ENCODE measurements around the gene KRT73.
A peak's percentile ranks its signal among the peaks of the same experiment; 100 is the strongest.

Gene KRT73

DNA sequence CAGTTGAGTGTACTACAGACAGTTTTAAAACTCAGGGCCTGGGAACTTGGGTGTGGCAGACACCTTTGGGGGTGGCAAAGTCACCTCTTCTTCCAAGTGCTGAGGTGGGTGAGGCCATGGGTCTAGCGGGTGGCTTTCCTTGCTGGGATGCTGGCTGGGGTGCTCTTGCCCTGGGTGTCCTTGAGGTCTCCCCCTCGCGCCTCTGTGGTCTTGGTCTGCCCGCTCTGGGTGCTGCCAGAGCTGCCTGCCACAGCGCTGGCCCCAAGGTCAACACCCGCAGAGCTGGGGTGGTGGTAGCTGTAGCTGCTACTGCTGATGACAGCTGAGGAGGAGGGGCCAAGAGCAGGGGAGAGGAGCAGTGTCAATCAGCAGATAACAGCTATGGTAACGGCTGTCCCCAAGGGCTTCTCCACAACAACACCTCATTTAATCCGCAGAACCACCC, 51.5 kb downstream of the KRT73 start:
- DNase-seq (ENCODE audit: low read depth), result peak; percentile 4

DNA sequence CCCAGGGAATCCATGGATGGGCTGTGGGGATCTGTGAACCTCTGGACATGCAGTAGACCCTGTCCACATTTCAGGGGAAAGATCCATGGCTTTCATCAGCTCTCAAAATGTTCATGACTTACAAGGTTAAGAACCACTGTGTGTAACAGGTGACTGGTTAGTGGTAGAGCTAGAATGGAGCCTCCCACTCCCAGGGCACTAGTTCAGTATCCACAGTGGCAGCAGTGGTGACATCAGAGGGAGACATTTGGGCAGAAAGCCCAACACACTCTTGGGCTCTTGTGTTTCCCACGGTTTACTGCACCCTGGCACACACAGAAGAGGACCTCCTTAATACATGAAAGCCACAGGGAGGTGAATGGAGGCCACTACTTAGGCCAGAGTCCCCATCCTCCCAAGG, 53.8 kb downstream of the KRT73 start:
- no peak for DNase-seq (ENCODE audit: low read depth)

DNA sequence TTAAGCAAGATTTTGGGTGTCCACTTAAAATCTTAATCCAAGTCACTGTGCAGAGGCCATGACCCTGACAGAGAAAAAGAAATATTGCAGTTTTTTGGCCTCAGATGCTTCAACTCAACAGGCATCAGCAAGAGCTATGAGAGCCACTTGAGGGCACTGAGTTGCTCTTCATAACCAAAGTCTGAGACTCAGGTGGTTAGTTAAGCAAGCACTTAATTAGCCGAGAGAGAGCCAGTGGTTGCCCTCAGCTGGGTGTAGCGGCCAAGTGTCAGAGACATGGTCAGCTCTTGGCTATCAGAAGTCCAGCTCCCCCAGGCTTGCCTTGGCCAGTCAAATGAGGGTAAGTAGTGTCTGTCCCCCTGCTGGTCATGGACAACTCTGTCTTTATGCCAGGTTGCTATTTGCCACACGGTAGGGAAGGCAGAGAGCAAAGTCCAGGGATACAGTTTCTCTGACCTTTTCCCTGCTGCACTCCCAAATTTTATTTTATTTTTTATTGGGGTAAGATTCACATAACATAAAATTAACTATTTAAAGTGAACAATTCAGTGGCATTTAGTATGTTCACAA, 56.4 kb downstream of the KRT73 start:
- DNase-seq (ENCODE audit: low read depth), result no peak

DNA sequence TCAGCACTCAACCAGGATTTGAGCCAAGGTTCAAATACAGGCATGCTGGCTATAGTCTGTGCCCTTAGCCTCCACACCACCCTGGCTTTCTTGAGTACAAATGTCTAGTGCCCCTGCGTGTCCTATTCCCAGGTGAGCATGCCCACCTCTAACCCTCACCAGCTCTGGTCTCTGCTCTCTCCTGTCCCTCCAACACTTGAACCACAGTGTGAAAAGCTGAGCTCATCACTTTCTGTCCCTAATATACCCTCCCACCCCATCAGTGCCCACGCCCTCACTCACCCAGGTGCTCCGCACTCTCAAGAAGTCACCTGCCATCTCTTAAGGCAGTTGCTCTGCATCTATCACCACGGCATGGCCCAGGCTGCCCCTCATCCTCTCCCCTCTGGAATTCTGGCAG, 58.4 kb downstream of the KRT73 start:
- DNase-seq (ENCODE audit: low read depth), result no peak

DNA sequence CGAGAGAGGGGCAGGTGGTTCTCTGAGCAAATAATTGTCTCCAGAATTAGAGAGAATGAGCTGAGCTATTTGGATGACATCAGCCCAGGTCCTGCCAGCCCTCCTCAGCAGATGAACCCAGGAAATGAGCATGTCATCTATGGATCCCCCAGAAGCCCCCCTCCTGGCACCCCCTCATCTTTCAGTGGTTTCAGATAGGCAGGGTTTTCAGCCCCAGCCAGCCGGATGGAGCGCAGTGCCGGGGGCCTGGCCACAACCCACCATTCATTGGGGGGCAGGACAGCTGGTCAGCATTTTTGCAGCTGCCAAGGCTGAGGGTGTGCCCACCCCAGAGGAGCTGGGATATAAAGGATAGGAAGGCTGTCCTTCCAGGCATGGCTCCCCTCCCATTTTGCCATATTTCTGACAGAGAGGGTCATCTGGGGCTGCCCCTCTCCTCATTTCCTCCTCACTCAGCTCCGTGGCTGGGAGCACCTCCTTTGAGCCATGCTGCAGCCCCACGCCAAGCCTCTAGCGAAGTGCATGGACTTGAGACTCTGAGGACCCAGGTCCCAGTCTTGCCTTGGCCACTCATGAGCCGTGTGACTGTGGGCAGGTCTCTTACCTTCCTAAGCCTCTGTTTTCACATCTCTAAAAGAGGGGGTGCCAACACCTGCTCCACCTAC, 59.4 kb downstream of the KRT73 start:
- no peak for DNase-seq (ENCODE audit: low read depth)
